Stimulated activated CD8-positive, alpha-beta memory T cell treated with anti-CD3 and anti-CD28 coated beads, Interleukin-2, amount 100 ng/mL, for 1 hour (primary cell): ENCODE measurements around the gene CRAT.
A peak's percentile ranks its signal among the peaks of the same experiment; 100 is the strongest.
"Not testable (repeated sequence)": the region's sequence is repeated elsewhere in the genome, so short reads cannot be mapped to it uniquely, and the experiment has no call there.

Experiments used
- DNase-seq, 2 donors: peaks; one replicate each; pipeline ENCODE4 v3.0.0-alpha.2; 2020; ENCODE audit warnings: low read depth in 2 of 2

CRAT gene

DNA sequence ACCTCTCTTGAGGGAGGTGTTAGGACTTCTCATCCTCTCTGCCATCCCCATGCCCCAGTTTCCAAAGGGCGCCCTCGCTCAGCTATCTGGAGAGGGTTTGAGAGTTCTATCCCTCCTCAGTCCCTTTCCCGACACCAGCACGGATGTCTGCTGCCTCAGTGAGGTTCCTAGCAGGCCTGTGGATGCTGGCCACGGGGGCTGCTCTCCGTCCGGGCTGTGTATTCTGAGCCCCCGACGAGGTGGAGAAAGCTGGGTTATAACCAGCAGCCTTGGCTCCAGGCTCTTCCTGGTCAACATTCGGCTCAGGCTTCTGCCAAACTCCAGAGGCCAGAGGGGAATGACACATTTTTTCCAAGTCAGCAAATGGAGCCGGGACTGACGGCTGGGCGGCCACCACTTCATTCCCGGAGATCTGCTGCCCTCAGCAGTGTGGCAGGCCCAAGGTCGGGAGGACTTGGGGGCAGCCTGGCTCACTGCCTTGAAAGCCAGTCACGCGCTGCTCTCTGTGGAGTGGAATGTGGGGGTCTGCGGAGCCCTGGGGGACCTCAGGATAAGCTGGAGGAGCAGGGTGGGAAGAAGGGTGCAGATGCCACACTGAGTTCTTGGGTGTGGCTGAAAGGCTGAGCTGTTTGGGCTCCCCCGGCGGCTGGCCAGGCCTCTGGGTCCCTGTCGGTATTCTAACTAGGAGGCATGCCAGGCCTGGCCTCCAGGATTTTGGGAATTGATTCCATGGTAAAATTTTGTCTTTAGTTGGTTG, 28.1 kb upstream of the CRAT start:
- no peak for DNase-seq

- DNase-seq: no peak
Measured at GRCh38 chr9:129138144-129138462, 27.5 kb upstream of the CRAT start.

GRCh38 chr9:129137292-129138143, 26.9 kb upstream of the CRAT start:
- DNase-seq: no peak

DNA sequence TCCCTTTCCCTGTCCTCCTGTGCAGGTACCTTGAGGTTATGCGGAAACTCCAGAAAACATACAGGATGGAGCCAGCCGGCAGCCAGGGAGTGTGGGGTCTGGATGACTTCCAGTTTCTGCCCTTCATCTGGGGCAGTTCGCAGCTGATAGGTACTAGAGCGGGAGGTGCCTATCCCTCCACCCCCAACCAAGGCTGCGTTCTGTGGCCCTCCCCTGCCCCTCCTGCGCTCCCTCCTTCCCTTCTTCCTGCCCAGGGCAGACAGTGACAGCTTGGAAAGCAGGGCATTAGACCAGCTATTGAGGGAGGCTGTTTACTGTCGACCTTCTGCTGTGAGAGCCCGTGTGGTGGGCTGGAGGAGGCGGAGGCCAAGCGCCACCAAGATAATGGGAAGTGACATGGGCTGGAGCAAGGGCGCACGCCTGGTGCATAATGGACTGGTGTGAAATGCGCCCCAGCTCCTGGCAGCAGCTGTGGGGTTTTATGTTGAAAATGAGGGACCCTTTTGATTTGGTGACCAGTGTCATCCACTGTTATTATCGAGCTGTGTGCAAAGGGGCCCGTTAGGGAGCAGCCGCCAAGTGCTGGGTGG, 25.9 kb upstream of the CRAT start:
- DNase-seq: no peak

DNA sequence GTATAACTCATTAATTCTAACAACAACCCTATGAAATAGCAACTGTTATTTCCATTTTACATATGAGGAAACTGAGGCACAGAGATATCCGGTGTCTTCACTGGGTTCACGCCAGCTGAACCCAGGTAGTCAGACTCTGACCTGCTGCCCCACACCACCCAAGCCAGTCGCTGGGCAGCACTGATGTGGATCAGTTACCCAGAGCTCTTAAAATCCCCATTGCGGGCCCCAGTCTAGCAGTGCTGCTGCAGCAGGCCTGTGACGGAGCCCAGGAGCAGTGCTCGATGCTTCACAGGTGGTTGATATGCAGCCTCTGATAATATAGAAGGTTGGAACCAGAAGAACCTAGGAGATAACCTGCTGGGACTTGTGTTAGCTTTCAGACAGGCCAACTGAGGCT, 24.9 kb upstream of the CRAT start:
- DNase-seq: no peak

DNA sequence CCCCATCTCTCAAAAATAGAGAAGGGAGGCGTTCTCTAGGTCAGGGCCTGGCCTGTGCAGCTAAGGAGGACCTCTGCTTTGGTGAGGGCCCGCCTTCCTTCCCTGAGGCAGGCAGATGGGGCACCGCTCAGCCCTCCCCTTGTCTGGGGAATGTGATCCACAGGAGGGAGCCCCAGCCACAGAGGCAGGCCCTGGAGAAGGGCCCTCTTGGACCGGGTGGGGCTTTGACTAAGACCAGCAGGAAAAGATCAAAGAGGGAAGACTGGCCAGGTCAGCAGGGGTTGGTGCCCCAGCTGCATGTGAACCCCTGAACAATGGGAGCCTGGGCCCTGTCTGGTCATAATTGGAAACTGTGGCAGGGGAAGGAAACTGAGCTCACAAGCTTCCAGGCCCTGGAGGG, 22.5 kb upstream of the CRAT start:
- no peak for DNase-seq

DNA sequence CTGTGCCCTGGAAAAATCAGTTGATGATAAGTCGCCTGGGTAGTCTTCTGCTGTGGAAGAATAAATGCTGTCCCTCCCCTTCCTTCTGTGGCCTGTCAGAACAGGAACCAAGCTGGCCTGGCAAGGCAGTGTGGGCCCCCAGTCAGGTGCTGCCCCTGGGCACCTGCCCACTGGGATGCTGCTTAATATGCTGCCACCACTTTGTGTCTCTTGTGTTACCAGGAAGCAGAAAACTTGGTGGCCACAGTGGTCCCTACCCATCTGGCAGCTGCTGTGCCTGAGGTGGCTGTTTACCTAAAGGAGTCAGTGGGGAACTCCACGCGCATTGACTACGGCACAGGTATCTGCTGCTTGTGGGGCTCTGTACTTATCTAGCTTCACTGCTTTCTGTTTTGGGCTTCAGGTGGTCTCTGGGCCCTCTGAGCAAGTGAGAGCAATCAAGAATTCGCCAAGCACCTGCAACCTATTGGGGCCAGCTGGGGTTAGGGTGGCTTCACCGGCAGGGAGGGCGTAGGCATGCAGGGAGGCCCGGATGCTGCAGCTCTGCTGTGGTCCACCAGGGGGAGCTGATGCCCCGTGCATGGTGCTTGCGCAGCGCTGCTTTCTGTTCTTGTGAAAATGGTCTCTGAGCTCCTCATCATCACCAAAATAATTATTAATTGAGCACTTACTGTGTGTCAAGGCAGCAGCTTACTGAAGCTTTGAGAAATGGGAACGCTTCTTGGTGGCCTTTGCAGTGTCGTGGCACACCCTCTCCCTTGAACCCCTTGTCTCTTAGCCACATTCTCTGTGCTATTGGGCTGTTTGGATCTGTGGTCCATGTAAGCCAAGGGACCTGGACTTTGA, 20.9 kb upstream of the CRAT start:
- DNase-seq: peak; percentile 73 to 76

- no peak for DNase-seq
Measured at GRCh38 chr9:129130791-129131190, 20.2 kb upstream of the CRAT start.

- DNase-seq: not testable (repeated sequence)
Measured at GRCh38 chr9:129130271-129130670, 19.7 kb upstream of the CRAT start.

DNA sequence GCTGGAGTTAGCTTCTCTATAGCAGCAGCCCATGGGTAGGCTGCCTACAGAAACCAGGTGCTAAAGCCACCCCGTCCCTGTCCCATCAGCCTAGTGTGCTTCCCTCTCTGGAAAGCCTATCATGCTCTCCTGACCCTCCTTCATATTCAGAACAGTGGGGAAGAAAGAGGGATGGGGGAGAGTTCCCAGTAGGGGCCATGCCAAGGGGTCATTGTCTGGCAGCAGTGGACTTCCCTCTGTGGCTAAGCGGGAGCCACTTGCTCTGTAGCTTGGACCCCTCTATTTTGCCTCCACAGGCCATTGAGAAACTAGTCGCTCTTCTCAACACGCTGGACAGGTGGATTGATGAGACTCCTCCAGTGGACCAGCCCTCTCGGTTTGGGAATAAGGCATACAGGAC, 18.1 kb upstream of the CRAT start:
- no peak for DNase-seq

- DNase-seq: no peak
Measured at GRCh38 chr9:129126749-129127618, 16.4 kb upstream of the CRAT start.

DNA sequence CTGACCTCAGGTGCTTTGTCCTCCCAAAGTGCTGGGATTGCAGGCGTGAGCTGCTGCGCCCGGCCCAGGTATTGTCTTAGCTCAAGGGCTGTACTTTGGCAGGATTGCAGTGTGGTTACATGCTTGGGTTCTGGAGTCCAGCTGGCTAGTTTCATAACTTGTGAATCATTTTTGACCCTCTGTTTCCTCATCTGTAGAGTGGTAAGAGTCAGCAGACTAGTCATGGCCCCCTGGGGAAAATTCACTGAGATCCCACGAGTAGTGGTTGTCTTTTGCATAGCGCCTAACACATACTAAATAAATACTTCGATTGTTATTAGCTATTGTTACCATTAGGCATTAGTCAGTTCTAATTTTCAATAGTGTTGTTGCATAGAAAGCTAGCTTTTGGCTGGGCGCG, 14.9 kb upstream of the CRAT start:
- DNase-seq: no peak

GRCh38 chr9:129124506-129125069, 14.0 kb upstream of the CRAT start:
- DNase-seq: no peak

- not testable (repeated sequence) for DNase-seq
Measured at GRCh38 chr9:129122976-129123375, 12.4 kb upstream of the CRAT start.

GRCh38 chr9:129122133-129122532, 11.5 kb upstream of the CRAT start:
- DNase-seq: no peak

DNA sequence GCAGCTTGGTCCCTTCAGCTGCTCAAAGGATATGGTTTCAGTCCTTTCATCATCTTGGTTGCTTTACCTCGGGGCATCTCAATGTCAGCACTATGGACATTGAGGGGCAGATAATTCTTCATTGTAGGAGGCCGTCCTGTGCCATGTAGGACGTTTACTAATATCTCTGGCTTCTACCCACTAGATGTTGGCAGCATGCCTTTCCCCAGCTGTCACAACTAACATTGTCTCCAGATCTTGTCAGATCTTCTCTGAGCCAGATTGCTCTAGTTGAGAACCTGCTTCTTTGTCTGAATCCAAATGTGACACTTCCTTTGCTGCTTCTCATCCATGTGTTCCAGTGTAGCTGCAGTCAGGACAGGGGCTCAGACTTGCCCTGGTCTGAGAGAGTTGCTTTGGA, 10.9 kb upstream of the CRAT start:
- no peak for DNase-seq

- no peak for DNase-seq
Measured at GRCh38 chr9:129118799-129119198, 8.2 kb upstream of the CRAT start.

- DNase-seq: no peak
Measured at GRCh38 chr9:129113645-129114304, 3.2 kb upstream of the CRAT start.

DNA sequence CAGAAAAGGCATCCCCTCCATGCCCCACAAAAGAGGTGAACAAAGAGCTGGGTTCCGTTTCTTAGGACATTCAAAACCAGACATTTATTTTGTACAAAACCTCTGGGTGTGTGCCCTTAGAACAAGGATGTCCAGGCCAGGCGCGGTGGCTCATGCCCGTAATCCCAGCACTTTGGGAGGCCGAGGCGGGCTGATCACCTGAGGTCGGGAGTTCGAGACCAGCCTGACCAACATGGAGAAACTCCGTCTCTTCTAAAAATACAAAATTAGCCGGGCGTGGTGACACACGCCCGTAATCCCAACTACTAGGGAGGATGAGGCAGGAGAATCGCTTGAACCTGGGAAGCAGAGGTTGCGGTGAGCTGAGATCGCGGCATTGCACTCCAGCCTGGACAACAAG, 1.9 kb upstream of the CRAT start:
- DNase-seq: not testable (repeated sequence)

DNA sequence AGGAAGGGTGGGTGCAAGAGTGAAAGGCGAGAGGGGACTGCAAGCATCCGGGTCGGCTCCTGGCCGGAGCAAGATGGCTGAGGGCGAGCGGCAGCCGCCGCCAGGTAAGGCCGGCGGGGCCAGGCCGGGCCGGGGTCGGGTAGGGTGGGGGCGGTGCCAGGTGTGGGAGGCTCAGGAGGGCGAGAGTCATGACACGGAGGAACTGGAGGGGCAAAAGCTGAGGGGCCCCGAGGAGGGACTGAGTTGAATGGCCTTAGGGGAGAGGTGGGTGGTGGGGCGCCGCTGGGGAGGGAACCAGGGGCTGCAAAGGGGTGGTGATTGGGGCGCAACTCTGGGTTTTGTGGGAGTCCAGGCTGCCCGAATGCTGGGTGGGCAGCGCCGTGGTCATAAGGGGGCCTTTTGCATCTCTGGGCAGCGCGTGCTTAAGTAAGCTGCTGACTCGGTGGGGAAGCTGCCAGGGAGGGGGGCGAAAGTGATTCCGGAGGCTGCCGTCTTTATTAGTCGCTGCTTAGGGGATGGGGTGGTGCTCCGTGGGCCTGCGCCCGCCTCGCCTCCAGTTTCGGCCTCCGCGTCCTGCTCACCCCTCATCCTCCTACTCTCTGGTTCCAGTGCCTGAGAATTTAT, 1.0 kb upstream of the CRAT start:
- DNase-seq: no peak
